Panc1 (cell line): ENCODE measurements around the gene AFF3. TPM values are rescaled to one million over a fixed set of nuclear protein-coding genes. Genes with fewer than 3 reads are reported as not detected.

Experiments used
- ATAC-seq: fragments of 200-7000 bp; cut with Tn5 transposase; 2 replicates; pipeline ENCODE4 v1.9.1; 2020; ENCODE audit warnings: mild to moderate bottlenecking, moderate library complexity
- BruUV-seq: library from RNA; stranded (reverse); fragments of 400-500 nt; replicated peaks from 2 replicates; lab custom pipeline; 2021; lab: Mats Ljungman, UMichigan
- CTCF ChIA-PET: fragments of 300-600 bp; sonication (Branson Sonifier 250); formaldehyde crosslinking; loops from one replicate; lab custom pipeline; 2022; ENCODE audit warnings: antibody characterized with exemption; lab: Charles Lee
- POLR2A ChIA-PET: fragments of 300-600 bp; sonication (Branson Sonifier 250); formaldehyde crosslinking; loops from one replicate; lab custom pipeline; 2022; ENCODE audit warnings: antibody characterized with exemption; lab: Charles Lee
- DNase-seq: peaks from one replicate; pipeline ENCODE4 v3.0.0-alpha.2; 2010; ENCODE audit warnings: low read depth, low spot score
- H3K27ac ChIP-seq: 2 replicates; pipeline ENCODE4 v1.5.1; 2011; ENCODE audit warnings: mild to moderate bottlenecking, low read length, inconsistent platforms
- H3K27me3 ChIP-seq: fragments of 200-500 bp; sonication (Bioruptor generic); 2 replicates; pipeline ENCODE4 v1.6.0; 2014; ENCODE audit warnings: low read length, inconsistent platforms; ENCODE audit not compliant: control insufficient read depth, insufficient read depth
- H3K36me3 ChIP-seq: fragments of 200-500 bp; sonication (Bioruptor generic); 2 replicates; pipeline ENCODE4 v1.5.1; 2014; ENCODE audit warnings: inconsistent platforms, mild to moderate bottlenecking, low read length, moderate library complexity; ENCODE audit not compliant: control insufficient read depth, insufficient read depth
- H3K4me1 ChIP-seq: 2 replicates; pipeline ENCODE4 v1.5.1; 2011; ENCODE audit warnings: inconsistent platforms, mild to moderate bottlenecking, low read length, moderate library complexity; ENCODE audit not compliant: control insufficient read depth, insufficient read depth
- H3K4me3 ChIP-seq, 2 experiments: 2 replicates each; pipeline ENCODE4 v1.5.1; 2011 to 2012; ENCODE audit warnings: low read depth in 2 of 2, low read length in 2 of 2, mild to moderate bottlenecking in 2 of 2, inconsistent platforms in 1 of 2, moderate library complexity in 1 of 2
- H3K9me3 ChIP-seq: fragments of 200-500 bp; sonication (Bioruptor generic); 2 replicates; pipeline ENCODE4 v1.5.1; 2014; ENCODE audit warnings: low read depth, mild to moderate bottlenecking, inconsistent platforms, low read length, moderate library complexity; ENCODE audit not compliant: control insufficient read depth, insufficient read depth
- CTCF ChIP-seq: fragments of 450-650 bp; IDR thresholded peaks from 2 replicates; pipeline ENCODE4 v1.5.1; 2017; ENCODE audit warnings: mild to moderate bottlenecking
- POLR2AphosphoS5 ChIP-seq: IDR thresholded peaks from 2 replicates; pipeline ENCODE4 v1.6.1; 2012; ENCODE audit warnings: mild to moderate bottlenecking, low read depth, low read length, moderate library complexity
- REST ChIP-seq, 2 experiments: IDR thresholded peaks; 2 replicates each; pipeline ENCODE4 v1.6.1; 2011 to 2012; ENCODE audit warnings: low read depth in 2 of 2, control low read depth in 1 of 2, low read length in 1 of 2, mild to moderate bottlenecking in 1 of 2, moderate library complexity in 1 of 2; ENCODE audit not compliant: insufficient read depth in 1 of 2
- SIN3A ChIP-seq: IDR thresholded peaks from 2 replicates; pipeline ENCODE4 v1.6.1; 2012; ENCODE audit warnings: low read depth, mild to moderate bottlenecking, low read length, moderate library complexity, borderline replicate concordance; ENCODE audit not compliant: insufficient read depth
- TCF7L2 ChIP-seq: IDR thresholded peaks from 2 replicates; pipeline ENCODE4 v1.6.1; 2011; ENCODE audit warnings: mild to moderate bottlenecking, low read depth, low read length, inconsistent platforms
- in situ Hi-C: cut with HindIII; loops from 2 replicates; pipeline ENCODE4 v1.10.0; 2016; ENCODE audit warnings: low sequenced_read_pairs, low pct_unique_long_range_greater_than_20kb
- intact Hi-C: fragments of 100-400 bp; cut with micrococcal nuclease; formaldehyde crosslinking; loops from one replicate; pipeline ENCODE4 v1.10.0; 2022; ENCODE audit not compliant: unreplicated experiment
- total RNA-seq: library from RNA; stranded (reverse); gene quantifications from one replicate; pipeline ENCODE4 v1.2.1, GENCODE V29; 2021; ENCODE audit not compliant: unreplicated experiment

Gene AFF3
- total RNA-seq, 1 experiment from 2014 or later, result 2.2 TPM

DNA sequence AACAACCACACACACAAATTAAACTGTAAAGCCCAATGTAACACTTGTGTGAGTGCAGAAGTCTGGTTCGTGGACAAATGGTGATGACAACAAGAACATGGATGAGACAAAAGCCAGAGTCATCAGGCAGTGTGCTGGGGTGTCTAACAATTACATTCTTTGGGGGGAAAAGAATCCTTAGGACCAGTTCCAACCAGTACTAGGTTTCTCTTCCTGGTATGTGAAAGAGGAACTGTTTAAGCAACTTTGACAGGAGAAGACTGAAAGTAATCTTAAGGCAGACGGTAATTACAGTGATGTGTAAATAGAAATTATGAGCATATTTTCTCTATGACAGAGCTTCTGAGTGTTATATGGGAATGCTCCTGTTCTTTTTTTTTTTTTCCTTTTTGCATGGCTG is 133.4 kb downstream of the AFF3 start:
- ATAC-seq, result no peak
- in situ Hi-C loops (no loop called here), intact Hi-C loops (no loop called here)
- peaks cover 3% of the 10 kb centered on the region; the same call in 1 of the 2 replicates for H3K4me1 ChIP-seq
- DNase-seq, result no peak
- H3K36me3 ChIP-seq, result no peaks in the 10 kb centered on the region
- ChIA-PET CTCF (no interaction called here), POLR2A (no interaction called here)
- peaks cover 3% of the 10 kb centered on the region; the same call in 1 of the 2 replicates for H3K27me3 ChIP-seq
- no peak overlapping the region for H3K27ac ChIP-seq
- H3K9me3 ChIP-seq, result no peaks in the 10 kb centered on the region
- H3K4me3 ChIP-seq, result no peak overlapping the region
- BruUV-seq, result no TSS peak
- TF ChIP-seq SIN3A (no peak), POLR2AphosphoS5 (no peak), CTCF (no peak), TCF7L2 (no peak), REST (IDR thresholded peaks at IDR 0.05; ENCODE audit: insufficient read depth in 1 of 2, low read depth in 2 of 2, low read length in 1 of 2) (no peak)

DNA sequence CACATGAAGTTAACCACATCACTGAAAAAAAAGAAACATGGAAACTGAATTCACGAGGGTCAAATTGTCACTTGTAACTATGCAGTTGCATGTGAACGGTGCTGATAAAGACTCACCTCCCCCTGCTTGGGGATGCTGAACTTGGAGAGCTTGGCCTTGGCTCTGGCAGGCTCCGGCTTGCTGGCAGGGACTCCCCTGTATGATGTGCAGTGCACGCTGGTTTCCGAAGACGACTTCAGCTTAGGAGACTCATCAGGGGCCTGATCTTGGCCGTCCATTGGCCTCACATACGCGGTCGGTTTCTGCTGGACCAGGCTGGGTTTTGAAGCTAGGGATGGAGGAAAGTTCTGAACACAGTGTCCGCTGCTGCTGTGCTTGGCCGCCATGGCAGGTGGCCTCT is 135.9 kb downstream of the AFF3 start:
- in situ Hi-C loops (no loop called here), intact Hi-C loops (no loop called here)
- ChIA-PET POLR2A (no interaction called here), CTCF (no interaction called here)
- DNase-seq (no peak), ATAC-seq (no peak)
- Histone ChIP-seq H3K4me3 (no peak overlapping the region), H3K4me1 (no peaks in the 10 kb centered on the region), H3K27ac (no peak overlapping the region), H3K36me3 (no peaks in the 10 kb centered on the region), H3K9me3 (no peaks in the 10 kb centered on the region), H3K27me3 (peaks cover 3% of the 10 kb centered on the region; the same call in 1 of the 2 replicates)
- TF ChIP-seq REST (IDR thresholded peaks at IDR 0.05; ENCODE audit: insufficient read depth in 1 of 2, low read depth in 2 of 2, low read length in 1 of 2), result no peak
- TF ChIP-seq TCF7L2, result no peak
- TF ChIP-seq POLR2AphosphoS5, result no peak
- TF ChIP-seq CTCF, result no peak
- TF ChIP-seq SIN3A, result no peak
- no TSS peak for BruUV-seq
